HepG2 (cell line): ENCODE data around the gene CCDC177. TPM values are rescaled to one million over a fixed set of nuclear protein-coding genes. Genes with fewer than 3 reads are reported as not detected.

ENCODE experiments used
- ATAC-seq: fragments of 200-7000 bp; cut with Tn5 transposase; 3 replicates; pipeline ENCODE4 v1.9.1; 2020; ENCODE audit warnings: mild to moderate bottlenecking, moderate library complexity
- BruUV-seq: library from RNA; stranded (reverse); fragments of 400-500 nt; replicated peaks from 2 replicates; lab custom pipeline; 2021; lab: Mats Ljungman, UMichigan
- CTCF ChIA-PET: fragments of 300-600 bp; formaldehyde crosslinking; extraction: SDS; loops from one replicate; lab custom pipeline; 2021; ENCODE audit warnings: low total read pairs, inconsistent platforms, low intra/inter-chr PET ratio; lab: Yijun Ruan, JAX
- POLR2A ChIA-PET: fragments of 350-600 bp; sonication (Branson Sonifier 250); formaldehyde crosslinking; loops from one replicate; lab custom pipeline; 2020; ENCODE audit warnings: antibody characterized with exemption, inconsistent platforms; lab: Yijun Ruan, JAX
- DNase-seq: peaks from one replicate; pipeline ENCODE4 v3.0.0-alpha.2; 2015; ENCODE audit warnings: low spot score
- FAIRE-seq: peaks from 3 replicates; lab custom pipeline; 2011; peaks lifted over from hg19 to GRCh38; lab: Jason Lieb, UNC
- H2AFZ ChIP-seq: one replicate; pipeline ENCODE4 v1.6.1; 2011; ENCODE audit warnings: low read length, inconsistent platforms
- H3K27ac ChIP-seq: fragments of 300-600 bp; 3 replicates; pipeline ENCODE4 v1.8.0; 2011; ENCODE audit warnings: mixed run types, mild to moderate bottlenecking, mixed read lengths, low read length, inconsistent platforms; ENCODE audit not compliant: insufficient read depth; ENCODE audit errors: extremely low read length
- H3K27me3 ChIP-seq, 2 experiments: fragments of 200-600 bp in 1 of 2; 2 replicates in 1 of 2; 3 replicates in 1 of 2; pipeline versions ENCODE4 v1.6.0 to v1.8.0; 2011; ENCODE audit warnings: low read length in 2 of 2, mild to moderate bottlenecking in 2 of 2, moderate library complexity in 2 of 2, inconsistent platforms in 1 of 2; ENCODE audit not compliant: insufficient read depth in 2 of 2, control insufficient read depth in 1 of 2
- H3K36me3 ChIP-seq, 2 experiments: fragments of 200-600 bp in 1 of 2; replicated peaks in 1 of 2; 2 replicates in 1 of 2; 3 replicates in 1 of 2; pipeline versions ENCODE4 v1.5.1 to v1.8.0; 2011; ENCODE audit warnings: low read length in 2 of 2, inconsistent platforms in 1 of 2; ENCODE audit not compliant: insufficient read depth in 2 of 2, control insufficient read depth in 1 of 2
- H3K4me1 ChIP-seq: 2 replicates; pipeline ENCODE4 v1.5.1; 2012; ENCODE audit warnings: low read length, inconsistent platforms; ENCODE audit not compliant: insufficient read depth
- H3K4me2 ChIP-seq: 2 replicates; pipeline ENCODE4 v1.6.0; 2011; ENCODE audit warnings: low read depth, low read length, inconsistent platforms
- H3K4me3 ChIP-seq, 3 experiments: fragments of 200-600 bp in 1 of 3; sonication (generic), shearing (Covaris generic) in 1 of 3; replicated peaks in 1 of 3; 2 replicates each; pipeline ENCODE4 v1.5.1; 2011 to 2016; ENCODE audit warnings: low read length in 3 of 3, inconsistent platforms in 2 of 3, low read depth in 2 of 3, mild to moderate bottlenecking in 2 of 3, control low read depth in 1 of 3, mixed read lengths in 1 of 3; ENCODE audit not compliant: insufficient read depth in 1 of 3
- H3K79me2 ChIP-seq: one replicate; pipeline ENCODE4 v1.6.1; 2011; ENCODE audit warnings: low read length, inconsistent platforms; ENCODE audit not compliant: insufficient read depth
- H3K9ac ChIP-seq: 2 replicates; pipeline ENCODE4 v1.6.0; 2011; ENCODE audit warnings: mild to moderate bottlenecking, low read depth, low read length, inconsistent platforms; ENCODE audit not compliant: insufficient read depth
- H3K9me3 ChIP-seq: 2 replicates; pipeline ENCODE4 v1.5.1; 2012; ENCODE audit warnings: mild to moderate bottlenecking, low read length
- H4K20me1 ChIP-seq: 2 replicates; pipeline ENCODE4 v1.6.0; 2011; ENCODE audit warnings: inconsistent platforms, mild to moderate bottlenecking, low read length, moderate library complexity; ENCODE audit not compliant: insufficient read depth
- CCAR2 ChIP-seq: fragments of 200-400 bp; formaldehyde crosslinking; optimal IDR thresholded peaks from 2 replicates; pipeline ENCODE3; 2018; ENCODE audit warnings: low read depth, mild to moderate bottlenecking, low read length, moderate library complexity
- FOXA3 ChIP-seq: IDR thresholded peaks from 2 replicates; pipeline ENCODE4 v1.6.1; 2016; ENCODE audit warnings: missing genetic modification reagents, missing compliant biosample characterization
- HES4 ChIP-seq: sonication (generic); formaldehyde crosslinking; IDR thresholded peaks from 2 replicates; pipeline ENCODE4 v1.9.0; 2021; ENCODE audit warnings: mild to moderate bottlenecking, missing genetic modification reagents, borderline replicate concordance
- NFAT5 ChIP-seq: sonication (generic); formaldehyde crosslinking; IDR thresholded peaks from 2 replicates; pipeline ENCODE4 v1.4.0; 2020; ENCODE audit warnings: missing genetic modification reagents
- PHF5A ChIP-seq: IDR thresholded peaks from one replicate; pipeline ENCODE4 v1.6.1; 2018; ENCODE audit warnings: low read depth, missing genetic modification reagents; ENCODE audit not compliant: unreplicated experiment
- SIX1 ChIP-seq: sonication (generic); formaldehyde crosslinking; IDR thresholded peaks from 2 replicates; pipeline ENCODE4 v1.4.0; 2020; ENCODE audit warnings: missing genetic modification reagents, borderline replicate concordance
- SNAPC4 ChIP-seq: sonication (generic); formaldehyde crosslinking; IDR thresholded peaks from 2 replicates; pipeline ENCODE4 v1.4.0; 2020; ENCODE audit warnings: mild to moderate bottlenecking, missing genetic modification reagents
- ZNF275 ChIP-seq: sonication (generic); formaldehyde crosslinking; IDR thresholded peaks from 2 replicates; pipeline ENCODE4 v1.8.0; 2022; ENCODE audit warnings: missing genetic modification reagents, mild to moderate bottlenecking, inconsistent platforms, borderline replicate concordance
- ZNF564 ChIP-seq: sonication (generic); formaldehyde crosslinking; IDR thresholded peaks from 2 replicates; pipeline ENCODE4 v1.8.1; 2023; ENCODE audit warnings: mild to moderate bottlenecking, missing genetic modification reagents
- ZNF709 ChIP-seq: sonication (generic); formaldehyde crosslinking; IDR thresholded peaks from 2 replicates; pipeline ENCODE4 v1.5.0; 2020; ENCODE audit warnings: mild to moderate bottlenecking, missing genetic modification reagents
- WGBS: methylation state at CpG from one replicate; pipeline ENCODE4 v1.1.6; 2017; ENCODE audit warnings: low lambda C conversion rate; 5-methylcytosine and 5-hydroxymethylcytosine counted together
- in situ Hi-C: cut with HindIII; loops from 2 replicates; pipeline ENCODE4 v1.10.0; 2017; ENCODE audit warnings: low pct_unique_long_range_greater_than_20kb; ENCODE audit not compliant: extremely low pct_ligation_motif_present
- intact Hi-C: fragments of 100-400 bp; cut with micrococcal nuclease; formaldehyde crosslinking; loops from one replicate; pipeline ENCODE4 v1.10.0; 2022; ENCODE audit not compliant: unreplicated experiment
- polyA plus RNA-seq, 8 experiments: library from polyadenylated mRNA; depleted of rRNA in 3 of 8; stranded (reverse) in 7 of 8; unstranded in 1 of 8; fragments of >200 nt; fragmentation: Illumina TruSeq in 4 of 8; extraction: Trizol in 4 of 8; gene quantifications; 2 replicates each; pipeline versions ENCODE4 v1.2.1 to v1.2.3, GENCODE V29; 2011 to 2016; ENCODE audit warnings: low read depth in 4 of 8, missing spikeins in 1 of 8, mixed read lengths in 1 of 8; ENCODE audit not compliant: insufficient read depth in 1 of 8
- total RNA-seq, 5 experiments: library from RNA; depleted of rRNA; stranded (reverse); fragments of >200 nt; fragmentation: Illumina TruSeq; extraction: Trizol; gene quantifications; 2 replicates each; pipeline ENCODE4 v1.2.3, GENCODE V29; 2016; ENCODE audit warnings: low read depth in 1 of 5

CCDC177 gene
- total and polyA plus RNA-seq, 2 of the 13 experiments (the other 11 are each of a cell fraction or from before 2014, with no cell fraction given) = not detected

DNA sequence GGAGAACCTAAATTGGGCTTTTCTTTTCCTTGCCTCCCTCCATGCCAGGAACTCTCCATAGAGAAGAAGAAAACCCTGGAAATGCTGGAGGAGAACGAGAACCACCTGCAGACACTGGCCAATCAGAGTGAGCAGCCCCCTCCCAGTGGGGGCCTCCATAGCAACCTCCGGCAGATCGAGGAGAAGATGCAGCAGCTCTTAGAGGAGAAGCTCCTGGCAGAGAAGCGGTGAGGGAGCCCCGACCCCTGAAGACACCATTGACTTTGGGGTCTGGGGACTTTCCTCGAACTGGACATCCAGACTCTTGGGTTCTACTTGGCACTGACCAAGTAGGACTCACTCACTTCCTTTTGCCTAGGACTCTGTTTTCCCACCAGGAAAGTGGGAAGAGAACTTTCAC, 48.8 kb downstream of the CCDC177 start:
- DNase-seq (no peak), FAIRE-seq (no peak), ATAC-seq (no peak)
- Histone ChIP-seq H3K9me3 (no peaks in the 10 kb centered on the region), H3K4me3 (no peak overlapping the region), H2AFZ (no peak overlapping the region), H3K4me2 (no peak overlapping the region), H3K4me1 (no peaks in the 10 kb centered on the region), H3K9ac (no peak overlapping the region), H4K20me1 (no peaks in the 10 kb centered on the region; the same call in 1 of the 2 replicates), H3K27me3 (peaks cover 5 to 19% of the 10 kb centered on the region in 2 experiments; a peak in 2 of 5 replicates), H3K36me3 (no peaks in the 10 kb centered on the region), H3K79me2 (no peaks in the 10 kb centered on the region), H3K27ac (no peak overlapping the region)
- no TSS peak for BruUV-seq
- CTCF ChIA-PET = no interaction called here
- WGBS = 0% methylated on average over 5 of the region's 6 CpGs
- intact Hi-C loops (no loop called here), in situ Hi-C loops (no loop called here)
- POLR2A ChIA-PET = no interaction called here
- TF ChIP-seq PHF5A (CRISPR knock-in tag) (no peak), SIX1 (CRISPR knock-in tag) (no peak), ZNF275 (no peak), NFAT5 (CRISPR knock-in tag) (no peak), HES4 (no peak), SNAPC4 (CRISPR knock-in tag) (no peak), FOXA3 (CRISPR knock-in tag) (no peak), CCAR2 (no peak), ZNF709 (CRISPR knock-in tag) (no peak), ZNF564 (CRISPR knock-in tag) (no peak)
